GM19468 (cell line): ENCODE data around the gene ZBTB5.
A peak's percentile ranks its signal among the peaks of the same experiment; 100 is the strongest.
"Not testable (repeated sequence)": the region's sequence is repeated elsewhere in the genome, so short reads cannot be mapped to it uniquely, and the experiment has no call there.

Source experiments
- ATAC-seq: cut with Tn5 transposase; IDR thresholded peaks from one replicate; pipeline ENCODE4 v1.9.1; 2021; ENCODE audit warnings: mild to moderate bottlenecking, moderate library complexity, moderate number of reproducible peaks; ENCODE audit not compliant: unreplicated experiment; ENCODE audit errors: extremely low read depth

Gene ZBTB5

DNA sequence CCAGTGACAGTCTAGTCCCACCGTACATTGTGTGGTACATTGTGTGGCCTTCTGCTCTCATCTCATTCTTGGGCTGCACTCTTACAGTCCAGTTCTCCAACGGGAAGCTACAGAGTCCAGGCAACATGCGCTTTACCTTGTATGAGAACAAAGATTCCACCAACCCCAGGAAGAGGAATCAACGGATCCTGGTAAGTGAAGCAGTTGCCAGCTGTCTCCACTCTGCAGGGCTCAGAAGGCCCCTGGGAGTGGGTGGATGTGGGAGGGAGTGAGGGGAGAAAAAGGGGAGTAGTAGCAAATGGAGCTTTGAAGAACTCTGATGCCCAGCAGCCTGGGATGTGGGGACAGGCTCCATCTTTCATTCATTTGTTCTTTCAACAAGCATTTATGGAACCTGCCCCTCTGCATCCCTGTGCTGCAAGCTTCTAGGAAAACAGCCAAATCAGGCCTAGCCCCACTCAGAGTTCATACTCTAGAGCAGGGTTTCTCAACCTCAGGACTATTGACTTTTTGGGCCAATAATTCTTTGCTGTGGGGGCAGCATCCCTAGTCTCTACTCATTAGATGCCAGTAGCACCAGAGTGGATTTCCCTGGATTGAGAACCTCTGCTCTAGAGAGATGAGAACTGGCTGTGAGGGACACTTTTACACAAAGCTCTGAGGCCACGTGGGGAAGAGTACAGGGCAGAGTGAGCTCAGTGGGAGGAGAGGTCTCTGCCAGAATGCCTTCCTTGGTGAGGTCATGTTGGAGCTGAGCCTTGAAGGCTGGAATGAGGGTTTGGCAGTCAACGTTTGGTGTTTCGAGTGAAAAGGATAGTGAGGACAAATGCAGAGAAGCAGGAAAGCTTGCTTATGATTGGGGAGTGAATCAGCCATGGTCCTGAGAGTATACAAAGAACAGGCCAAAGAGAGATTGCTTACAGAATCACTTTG is 21.6 kb upstream of the ZBTB5 start:
- no peak for ATAC-seq

DNA sequence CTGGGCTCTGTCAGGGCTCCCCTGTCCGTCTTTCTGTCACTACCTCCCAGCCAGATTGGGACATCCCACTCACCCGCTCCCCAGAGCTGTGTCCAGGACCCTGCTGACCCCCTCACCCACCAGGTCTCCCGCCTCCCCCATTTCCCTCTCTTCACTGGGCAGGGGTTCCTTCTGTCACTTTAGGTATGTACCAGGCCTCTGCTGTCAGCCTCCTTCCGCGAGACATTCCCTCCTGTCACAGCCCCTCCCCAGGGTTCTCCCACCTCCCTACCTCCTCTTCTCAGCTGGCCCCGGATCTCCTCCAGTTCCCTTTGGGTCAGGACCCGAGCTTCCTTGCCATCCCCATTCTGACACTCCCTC is 21.0 kb upstream of the ZBTB5 start:
- ATAC-seq = no peak

DNA sequence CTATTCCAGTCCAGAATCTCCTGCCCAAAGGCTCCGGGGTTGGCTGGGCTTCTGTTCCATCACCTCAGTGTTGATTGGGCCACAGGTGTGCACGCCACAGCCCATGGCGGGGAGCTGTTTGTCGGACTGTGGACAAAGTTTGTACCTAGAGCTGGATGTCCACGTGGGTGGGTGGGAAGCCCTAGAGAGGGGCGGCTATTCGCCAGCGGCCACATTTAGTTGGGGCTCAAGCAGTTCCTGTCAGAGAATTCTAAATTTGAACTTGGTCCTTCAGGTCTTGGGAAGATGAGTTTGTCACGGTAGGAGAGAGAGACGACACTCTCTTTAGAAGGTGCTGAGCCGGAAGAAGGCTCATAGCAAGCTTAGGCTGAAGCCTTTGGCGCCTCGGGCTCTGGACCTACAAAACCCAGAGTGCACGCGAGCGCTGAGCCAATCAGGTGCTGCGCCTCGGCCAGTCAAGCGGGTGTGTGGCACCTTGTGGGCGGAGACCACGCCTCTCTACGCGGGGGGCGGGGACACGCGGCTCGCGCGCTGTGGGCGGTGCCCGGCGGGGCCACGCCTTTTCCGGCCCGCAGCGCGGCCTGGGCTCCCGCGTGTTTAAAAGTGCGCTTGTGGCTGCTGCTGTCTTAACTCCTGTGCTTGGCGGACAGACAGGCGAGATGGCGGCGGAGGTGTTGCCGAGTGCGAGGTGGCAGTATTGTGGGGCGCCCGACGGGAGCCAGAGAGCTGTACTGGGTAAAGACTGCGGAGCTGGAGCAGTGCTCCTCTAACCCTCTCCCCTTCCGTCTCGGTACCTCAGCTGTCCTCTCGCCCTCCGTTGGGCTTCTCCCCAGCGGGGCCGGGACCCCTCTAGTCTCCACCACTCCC is 20.4 kb upstream of the ZBTB5 start, which contains the start of gene POLR1E:
TSS of gene POLR1E (plus strand) at position 560 of the 867 bp plus-strand sequence. CDS start at position 660, 100 bp downstream.
- peak; percentile 91 for ATAC-seq

DNA sequence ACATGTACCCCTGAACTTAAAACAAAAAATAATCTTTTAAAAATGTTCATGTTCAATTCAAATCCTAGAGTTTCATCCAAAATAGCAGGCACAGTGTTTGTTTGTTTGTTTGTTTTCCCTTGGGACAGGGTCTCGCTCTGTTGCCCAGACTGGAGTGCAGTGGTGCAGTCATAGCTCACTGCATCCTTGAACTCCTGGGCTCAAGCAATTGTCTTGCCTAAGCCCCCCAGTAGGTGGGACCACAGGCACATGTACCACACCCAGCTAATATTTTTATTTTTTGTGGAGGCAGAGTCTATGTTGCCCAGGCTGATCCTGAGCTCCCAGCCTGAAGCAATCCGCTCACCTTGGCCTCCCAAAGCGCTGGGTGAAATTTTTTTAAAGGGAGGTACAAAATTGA is 15.5 kb upstream of the ZBTB5 start:
- ATAC-seq = no peak

DNA sequence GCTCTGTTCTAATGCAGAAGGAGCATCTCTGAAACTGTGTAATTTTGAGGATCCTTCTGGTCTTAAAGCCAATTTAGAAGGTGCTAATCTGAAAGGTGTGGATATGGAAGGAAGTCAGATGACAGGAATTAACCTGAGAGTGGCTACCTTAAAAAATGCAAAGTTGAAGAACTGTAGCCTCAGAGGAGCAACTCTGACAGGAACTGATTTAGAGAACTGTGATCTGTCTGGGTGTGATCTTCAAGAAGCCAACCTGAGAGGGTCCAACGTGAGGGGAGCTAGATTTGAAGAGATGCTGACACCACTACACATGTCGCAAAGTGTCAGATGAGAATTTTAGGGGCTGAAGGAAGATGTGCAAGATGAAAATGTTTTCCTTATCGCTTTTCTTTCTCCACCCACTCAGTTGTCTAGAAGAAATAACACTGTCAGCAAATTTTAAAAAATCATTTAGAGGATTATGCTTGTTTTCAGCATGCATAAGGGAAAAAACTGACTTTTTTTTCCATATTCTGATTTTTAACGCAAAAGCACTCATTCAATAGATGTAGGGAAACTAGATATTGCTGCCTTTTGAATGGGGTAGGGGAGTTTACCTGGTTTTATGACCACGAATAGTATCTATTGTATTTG is 12.9 kb upstream of the ZBTB5 start:
- not testable (repeated sequence) for ATAC-seq

DNA sequence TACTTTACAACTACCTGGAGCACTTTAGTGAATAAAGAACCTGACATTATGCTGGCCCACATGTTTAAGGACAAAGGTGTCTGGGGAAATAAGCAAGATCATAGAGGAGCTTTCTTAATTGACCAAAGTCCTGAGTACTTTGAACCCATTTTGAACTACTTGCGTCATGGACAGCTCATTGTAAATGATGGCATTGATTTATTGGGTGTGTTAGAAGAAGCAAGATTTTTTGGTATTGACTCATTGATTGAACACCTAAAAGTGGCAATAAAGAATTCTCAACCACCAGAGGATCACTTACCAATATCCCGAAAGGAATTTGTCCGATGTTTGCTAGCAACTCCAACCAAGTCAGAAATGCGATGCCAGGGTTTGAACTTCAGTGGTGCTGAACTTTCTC is 12.2 kb upstream of the ZBTB5 start:
- not testable (repeated sequence) for ATAC-seq

DNA sequence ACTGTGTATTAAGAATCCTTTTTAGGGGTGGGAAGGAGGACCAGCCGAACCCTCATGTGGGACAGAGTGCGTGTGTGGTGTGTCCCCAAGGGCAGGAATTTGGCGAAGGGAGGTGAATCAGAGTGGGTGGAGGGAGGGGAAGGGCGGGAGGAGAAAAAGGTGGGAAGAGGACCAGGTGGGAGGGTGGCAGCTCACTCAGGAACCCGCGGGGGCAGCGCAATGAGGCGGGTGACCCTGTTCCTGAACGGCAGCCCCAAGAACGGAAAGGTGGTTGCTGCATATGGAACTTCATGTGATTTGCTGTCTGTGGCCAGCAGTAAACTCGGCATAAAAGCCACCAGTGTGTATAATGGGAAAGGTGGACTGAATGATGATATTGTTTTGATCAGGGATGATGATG is 11.7 kb upstream of the ZBTB5 start:
- no peak for ATAC-seq

DNA sequence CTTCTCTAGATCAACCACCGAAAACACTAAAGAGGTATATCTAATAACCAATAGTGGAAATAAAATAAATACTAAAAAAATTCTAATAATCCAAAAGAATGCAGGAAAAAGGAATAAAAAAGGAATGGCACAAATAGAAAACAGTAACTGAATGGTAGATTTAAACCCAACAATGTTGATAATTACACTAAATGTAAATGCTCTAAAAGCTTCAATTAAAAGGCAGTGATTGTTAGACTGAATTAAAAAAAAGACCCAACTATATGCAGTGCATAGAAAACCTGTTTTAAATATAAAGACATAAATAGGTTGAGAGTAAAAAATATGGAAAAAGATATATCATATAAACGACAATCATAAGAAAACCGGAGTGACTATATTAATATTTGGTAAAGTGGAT is 9.2 kb upstream of the ZBTB5 start:
- ATAC-seq = no peak

DNA sequence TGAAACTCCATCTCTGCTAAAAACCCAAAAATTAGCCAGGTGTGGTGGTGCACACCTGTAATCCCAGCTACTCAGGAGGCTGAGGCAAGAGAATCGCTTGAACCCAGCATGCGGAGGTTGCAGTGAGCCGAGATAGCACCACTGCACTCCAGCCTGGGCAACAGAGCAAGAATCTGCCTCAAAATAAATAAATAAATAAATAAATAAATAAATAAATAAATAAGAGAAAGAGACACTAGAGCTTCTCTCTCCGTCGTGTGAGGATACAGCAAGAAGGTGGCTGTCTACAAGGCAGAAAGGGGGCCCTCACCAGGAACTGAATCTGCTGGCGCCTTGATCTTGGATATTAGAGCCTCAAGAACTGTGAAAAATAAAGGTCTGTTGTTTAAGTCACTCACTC is 8.7 kb upstream of the ZBTB5 start:
- ATAC-seq = not testable (repeated sequence)

DNA sequence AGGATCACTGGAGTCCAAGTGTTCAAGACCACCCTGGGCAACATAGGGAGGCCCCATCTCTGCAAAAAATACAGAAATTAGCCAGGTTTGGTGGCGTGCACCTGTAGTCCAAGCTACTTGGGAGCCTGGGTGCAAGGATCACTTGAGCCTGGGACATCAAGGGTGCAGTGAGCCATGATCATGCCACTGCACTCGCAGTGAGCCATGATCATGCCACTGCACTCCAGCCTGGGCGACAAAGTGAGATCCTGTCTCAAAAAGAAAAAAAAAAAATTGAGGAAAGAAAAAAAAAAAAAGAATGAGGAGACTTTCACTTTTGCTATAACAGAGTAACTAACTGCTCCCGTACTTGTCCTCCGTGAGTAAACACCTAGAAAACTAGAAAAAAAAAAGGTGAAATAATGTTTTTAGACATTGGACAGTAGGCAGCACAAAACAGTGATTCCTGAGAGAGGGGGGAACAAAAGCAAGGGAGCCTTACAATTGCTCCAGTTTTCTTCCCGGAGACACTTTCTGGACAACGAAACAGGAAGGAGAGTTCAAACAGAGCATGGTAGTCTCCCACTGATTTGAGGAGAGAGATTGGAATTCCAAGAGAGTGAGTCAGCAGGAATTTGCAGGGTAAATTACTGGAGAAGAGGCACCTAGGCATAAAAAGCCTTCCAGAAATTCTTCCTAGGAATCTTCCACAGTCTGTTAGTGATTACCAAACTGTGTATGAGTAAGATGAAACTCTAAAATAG is 6.9 kb upstream of the ZBTB5 start:
- no peak for ATAC-seq

DNA sequence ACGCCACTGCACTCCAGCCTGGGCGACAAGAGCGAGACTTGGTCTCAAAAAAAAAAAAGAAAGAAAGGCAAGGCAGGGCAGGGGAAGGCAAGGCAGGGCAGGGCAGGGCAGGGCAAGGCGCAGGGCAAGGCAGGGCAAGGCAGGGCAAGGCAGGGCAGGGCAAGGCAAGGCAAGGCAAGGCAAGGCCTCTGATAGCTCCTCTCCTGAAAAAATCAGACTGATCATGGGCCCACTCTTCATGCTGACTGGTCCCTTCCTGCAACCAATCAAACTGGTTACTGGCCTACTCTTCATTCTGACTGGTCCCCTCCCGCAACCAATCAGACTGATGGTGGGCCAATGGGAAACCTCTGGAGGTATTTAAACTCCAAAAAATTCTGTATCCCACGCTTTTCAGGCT is 3.4 kb upstream of the ZBTB5 start:
- ATAC-seq = no peak

DNA sequence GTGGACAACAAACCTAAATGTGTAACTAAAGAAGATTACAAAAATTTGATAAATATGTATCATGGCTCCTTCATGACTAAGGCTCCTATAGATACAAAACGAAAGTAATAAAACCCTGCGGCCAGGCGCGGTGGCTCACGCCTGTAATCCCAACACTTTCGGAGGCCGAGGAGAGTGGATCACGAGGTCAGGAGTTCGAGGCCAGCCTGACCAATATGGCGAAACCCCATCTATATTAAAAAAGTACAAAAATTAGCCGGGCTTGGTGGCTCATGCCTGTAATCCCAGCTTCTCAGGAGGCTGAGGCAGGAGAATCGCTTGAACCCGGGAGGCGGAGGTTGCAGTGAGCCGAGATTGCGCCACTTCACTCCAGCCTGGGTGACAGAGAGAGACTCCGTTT is 2.3 kb upstream of the ZBTB5 start:
- not testable (repeated sequence) for ATAC-seq

DNA sequence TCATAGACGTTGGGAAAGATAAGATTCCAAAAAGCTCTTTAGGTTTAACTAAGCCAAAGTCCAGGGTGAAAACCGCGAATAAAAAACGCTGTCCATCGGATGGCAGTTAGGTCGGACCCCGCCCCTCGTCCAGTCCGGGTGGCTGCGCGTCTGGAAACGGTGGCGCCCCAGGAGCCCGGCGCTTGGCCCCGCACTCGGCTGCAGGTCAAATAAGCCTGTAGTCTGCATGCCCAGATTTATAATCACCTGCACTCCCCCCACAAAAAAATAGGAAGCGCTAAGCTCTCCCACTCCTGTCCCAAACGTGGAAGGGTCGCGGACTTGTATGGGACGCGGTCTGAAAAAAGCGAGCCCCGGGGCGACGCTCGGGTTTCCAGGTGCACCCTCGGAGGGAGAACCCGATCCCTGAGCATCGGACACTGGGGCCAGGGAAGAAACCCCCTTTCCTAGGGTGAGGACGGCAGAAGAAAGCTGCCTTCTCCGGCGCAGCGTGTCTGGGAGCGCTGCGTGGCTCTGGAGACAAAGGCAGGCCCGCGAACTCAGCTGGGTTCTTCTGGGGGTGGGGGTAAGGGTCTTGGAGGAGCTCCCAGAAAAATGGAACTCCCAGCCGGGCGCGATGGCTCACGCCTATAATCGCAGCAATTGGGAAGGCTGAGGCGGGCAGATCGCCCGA is 923 bp upstream of the ZBTB5 start:
- ATAC-seq = no peak

DNA sequence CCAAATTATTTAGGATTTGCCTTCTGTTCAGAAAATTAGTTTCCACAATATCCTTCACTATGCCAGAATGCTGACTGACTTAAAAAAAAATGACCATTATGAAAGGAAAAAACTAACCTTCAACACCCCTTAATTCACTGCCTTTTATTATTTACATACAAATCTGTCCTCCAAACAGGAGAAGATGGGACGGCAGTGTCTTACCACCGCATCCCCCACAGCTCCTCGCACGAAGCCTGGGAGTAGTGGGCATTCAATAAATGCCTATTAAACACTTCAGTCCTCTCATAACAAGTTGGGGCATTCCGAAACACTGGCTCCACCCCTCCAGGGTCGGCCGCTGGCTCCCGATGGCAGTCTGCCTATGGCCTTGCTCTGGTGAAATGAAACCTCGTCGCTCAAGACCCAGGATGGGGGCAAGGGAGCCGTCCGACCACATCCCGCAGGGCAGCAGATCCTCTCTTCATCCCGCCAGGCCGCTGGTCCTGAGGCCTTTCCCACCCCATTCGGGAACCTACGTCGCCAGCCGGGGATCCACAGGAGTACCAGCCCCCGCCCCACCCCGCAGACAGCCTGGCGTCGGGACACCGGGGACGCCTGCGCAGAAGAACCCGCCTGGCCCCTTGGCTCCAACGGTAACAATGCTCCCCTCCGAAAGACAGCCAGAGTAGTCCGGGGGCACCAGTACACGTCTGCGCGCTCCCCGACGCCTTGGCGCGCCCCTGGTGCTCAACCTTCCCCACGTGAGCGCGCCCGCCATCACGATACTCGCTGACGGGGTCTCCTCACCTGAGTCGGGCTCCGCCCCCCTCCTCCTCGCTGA is 613 bp downstream of the ZBTB5 start:
- peak; percentile 11 for ATAC-seq

DNA sequence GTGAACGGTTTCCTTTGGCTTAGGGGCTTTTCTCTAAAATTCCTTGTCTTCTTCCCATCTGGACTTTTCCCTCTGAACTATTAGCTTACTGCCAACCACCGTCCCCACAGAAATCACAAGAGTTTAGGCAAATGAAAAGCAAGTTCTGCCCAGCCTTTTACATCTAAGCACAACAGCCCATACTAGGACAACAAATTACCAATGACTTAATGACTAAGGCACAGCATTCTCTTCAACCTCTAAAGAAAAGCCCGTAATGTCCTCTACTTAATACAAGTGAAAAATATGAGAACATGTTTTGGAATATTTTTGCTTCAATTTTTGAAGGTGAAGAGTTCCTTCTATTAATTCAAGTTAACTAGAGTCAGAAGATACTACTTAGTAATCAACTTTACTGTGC is 1.2 kb downstream of the ZBTB5 start:
- no peak for ATAC-seq

DNA sequence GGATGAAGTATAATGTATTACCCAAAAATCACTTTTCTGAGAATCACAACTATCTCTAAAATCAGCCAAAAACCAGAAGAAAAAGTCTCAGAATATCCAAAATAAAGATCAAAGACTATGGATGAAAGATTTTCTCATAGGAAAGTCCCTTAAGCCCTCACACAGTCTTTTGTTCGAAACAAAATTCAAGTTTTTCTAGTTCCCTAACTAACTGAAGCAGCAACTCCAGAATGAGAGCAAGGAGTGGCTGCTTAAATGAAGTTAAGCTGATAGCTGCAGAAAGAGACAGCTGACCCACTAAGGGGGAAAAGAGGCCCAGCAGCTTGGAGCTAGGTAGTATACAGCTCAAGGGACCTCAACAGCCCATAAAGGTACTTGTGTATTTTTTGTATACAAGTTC is 8.4 kb downstream of the ZBTB5 start:
- ATAC-seq = no peak

DNA sequence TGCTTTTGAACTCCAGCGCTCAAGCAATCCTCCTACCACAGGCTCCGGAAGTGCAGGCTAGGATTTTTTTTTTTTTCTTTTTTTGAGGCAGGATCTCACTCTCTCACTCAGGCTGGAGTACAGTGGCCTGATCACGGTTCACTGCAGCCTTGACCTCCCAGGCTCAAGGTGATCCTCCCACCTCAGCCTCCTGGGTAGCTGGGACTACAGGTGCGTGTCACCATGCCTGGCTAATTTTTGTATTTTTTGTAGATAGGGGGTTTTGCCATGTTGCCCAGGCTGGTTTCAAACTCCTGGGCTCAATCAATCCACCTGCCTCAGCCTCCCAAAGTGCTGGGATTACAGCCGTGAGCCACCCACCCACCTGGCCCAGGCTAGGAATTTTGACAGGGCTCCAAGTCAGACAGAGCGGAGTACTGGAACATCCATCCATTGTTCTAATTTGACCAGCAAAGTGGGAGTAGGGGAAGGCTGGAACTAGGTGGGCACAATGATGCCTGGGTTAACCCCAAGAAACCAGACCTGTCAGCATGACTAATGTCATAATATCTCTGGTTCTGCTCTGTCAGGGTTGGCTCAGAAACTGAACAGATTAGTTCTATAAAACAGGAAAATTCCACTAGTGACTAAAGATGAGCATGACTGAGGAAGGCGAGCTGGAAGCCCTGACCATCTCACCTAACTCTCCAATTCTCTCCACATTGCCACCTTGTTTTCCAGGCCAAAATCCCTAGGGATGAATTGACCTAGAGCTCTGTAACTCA is 9.2 kb downstream of the ZBTB5 start:
- ATAC-seq = no peak

DNA sequence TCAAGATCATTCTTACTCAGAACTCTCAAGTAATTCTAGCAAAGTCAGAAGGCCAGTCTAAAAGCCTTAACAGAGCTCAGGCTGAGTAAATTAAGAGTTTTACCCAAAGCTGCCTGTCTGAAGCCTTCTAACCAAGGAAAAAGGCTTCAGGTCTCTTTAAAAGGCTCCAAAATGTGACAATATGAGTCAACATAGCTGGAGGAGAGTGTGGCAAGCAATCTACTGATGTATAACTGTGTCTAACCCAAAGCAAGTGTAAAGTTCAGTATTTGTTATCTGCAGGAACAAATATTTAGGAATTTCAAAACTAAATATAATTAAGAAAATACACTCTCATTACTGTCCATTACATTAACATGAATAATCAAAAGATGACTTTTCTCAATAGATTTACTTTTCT is 11.0 kb downstream of the ZBTB5 start:
- ATAC-seq = no peak
